Activated B cell treated with CpG ODN at 0.5 μM for 24 hours (primary cell): ENCODE data around the gene CPAMD8. TPM values are rescaled to one million over a fixed set of nuclear protein-coding genes. Genes with fewer than 3 reads are reported as not detected.
A peak's percentile ranks its signal among the peaks of the same experiment; 100 is the strongest.

ENCODE experiments used
- ATAC-seq: fragments of 200-7000 bp; cut with Tn5 transposase; one replicate; pipeline ENCODE4 v1.10.0; 2021; ENCODE audit warnings: low read depth, mild to moderate bottlenecking, moderate library complexity
- CTCF ChIA-PET: fragments of 350-600 bp; sonication (Branson Sonifier 250); formaldehyde crosslinking; loops from one replicate; lab custom pipeline; 2021; ENCODE audit warnings: antibody characterized with exemption; lab: Charles Lee
- POLR2A ChIA-PET: fragments of 350-600 bp; sonication (Branson Sonifier 250); formaldehyde crosslinking; loops from one replicate; lab custom pipeline; 2021; ENCODE audit warnings: antibody characterized with exemption; lab: Charles Lee
- DNase-seq: peaks from one replicate; pipeline ENCODE4 v3.0.0; 2022
- H3K27ac Mint-ChIP-seq: one replicate; pipeline ENCODE4 v1.8.0; 2020; ENCODE audit warnings: mixed read lengths
- H3K27me3 Mint-ChIP-seq: one replicate; pipeline ENCODE4 v1.8.0; 2021; ENCODE audit warnings: mixed read lengths
- H3K36me3 Mint-ChIP-seq: one replicate; pipeline ENCODE4 v1.8.0; 2021; ENCODE audit warnings: low read depth, mixed read lengths
- H3K4me1 Mint-ChIP-seq: one replicate; pipeline ENCODE4 v1.8.0; 2021; ENCODE audit warnings: mixed read lengths
- H3K4me3 Mint-ChIP-seq: one replicate; pipeline ENCODE4 v1.8.0; 2020; ENCODE audit warnings: mild to moderate bottlenecking, mixed read lengths
- H3K9me3 Mint-ChIP-seq: one replicate; pipeline ENCODE4 v1.8.0; 2020; ENCODE audit warnings: mixed read lengths
- CTCF ChIP-seq: fragments of 200-600 bp; IDR thresholded peaks from one replicate; pipeline ENCODE4 v1.8.0; 2022; ENCODE audit warnings: antibody characterized with exemption, mild to moderate bottlenecking
- intact Hi-C: fragments of 100-400 bp; cut with micrococcal nuclease; formaldehyde crosslinking; loops from one replicate; pipeline ENCODE4 v1.15.1; 2024
- total RNA-seq: library from RNA; stranded (reverse); gene quantifications from 2 replicates; pipeline ENCODE4 v1.2.3, GENCODE V29; 2022

Gene CPAMD8
- total RNA-seq, 1 donor from 2014 or later = 1.8 TPM

GRCh38 chr19:17054746-17055145 is 28.1 kb upstream of the CPAMD8 start:
- H3K27me3 Mint-ChIP-seq = no peaks in the 10 kb centered on the region
- no peaks in the 10 kb centered on the region for H3K4me1 Mint-ChIP-seq
- H3K4me3 Mint-ChIP-seq = no peak overlapping the region
- intact Hi-C loops = no loop called here
- DNase-seq = no peak
- H3K9me3 Mint-ChIP-seq = no peaks in the 10 kb centered on the region
- ChIA-PET POLR2A (no interaction called here), CTCF (no interaction called here)
- no peak for ATAC-seq
- TF ChIP-seq CTCF = no peak
- H3K27ac Mint-ChIP-seq = no peak overlapping the region
- H3K36me3 Mint-ChIP-seq = peaks cover 71% of the 10 kb centered on the region

GRCh38 chr19:17052439-17052838 is 25.8 kb upstream of the CPAMD8 start:
- no peak for TF ChIP-seq CTCF
- no peak for DNase-seq
- no peaks in the 10 kb centered on the region for H3K4me1 Mint-ChIP-seq
- ChIA-PET POLR2A (interaction anchor here (0.6 to 1.0 kb wide), 2 partner anchors 35 to 338 kb away, joined by 6 to 9 read pairs; no protein-coding TSS in a partner anchor), CTCF (interaction anchor here (0.6 to 2.1 kb wide), 7 partner anchors 140 to 1974 kb away, joined by 3 to 16 read pairs (median 8); no protein-coding TSS in a partner anchor)
- no peaks in the 10 kb centered on the region for H3K27me3 Mint-ChIP-seq
- no peaks in the 10 kb centered on the region for H3K9me3 Mint-ChIP-seq
- no peak overlapping the region for H3K4me3 Mint-ChIP-seq
- intact Hi-C loops = loop anchor here (1.0 kb wide), 3 partner anchors 216 to 338 kb away; no protein-coding TSS in a partner anchor
- H3K36me3 Mint-ChIP-seq = peaks cover 64% of the 10 kb centered on the region
- ATAC-seq = peak; percentile 28
- no peak overlapping the region for H3K27ac Mint-ChIP-seq

- no peak overlapping the region for H3K4me3 Mint-ChIP-seq
- ATAC-seq (no peak), DNase-seq (no peak)
- H3K4me1 Mint-ChIP-seq = no peaks in the 10 kb centered on the region
- no peaks in the 10 kb centered on the region for H3K27me3 Mint-ChIP-seq
- CTCF ChIA-PET = no interaction called here
- no peak for TF ChIP-seq CTCF
- H3K9me3 Mint-ChIP-seq = no peaks in the 10 kb centered on the region
- POLR2A ChIA-PET = interaction anchor here (0.5 kb wide), 1 partner anchor 898 kb away, joined by 5 read pairs; no protein-coding TSS in a partner anchor
- intact Hi-C loops = no loop called here
- no peak overlapping the region for H3K27ac Mint-ChIP-seq
- H3K36me3 Mint-ChIP-seq = peaks cover 54% of the 10 kb centered on the region
Measured at GRCh38 chr19:17049711-17050280, 23.2 kb upstream of the CPAMD8 start.

GRCh38 chr19:17048885-17049453 is 22.4 kb upstream of the CPAMD8 start:
- POLR2A ChIA-PET = no interaction called here
- TF ChIP-seq CTCF = no peak

GRCh38 chr19:17045907-17046502 is 19.4 kb upstream of the CPAMD8 start:
- no peak overlapping the region for H3K27ac Mint-ChIP-seq
- POLR2A ChIA-PET = no interaction called here
- H3K4me1 Mint-ChIP-seq = no peaks in the 10 kb centered on the region
- intact Hi-C loops = no loop called here
- no peak for TF ChIP-seq CTCF
- CTCF ChIA-PET = no interaction called here
- peaks cover 28% of the 10 kb centered on the region for H3K36me3 Mint-ChIP-seq
- no peaks in the 10 kb centered on the region for H3K9me3 Mint-ChIP-seq
- DNase-seq = no peak
- no peak overlapping the region for H3K4me3 Mint-ChIP-seq
- peaks cover 2% of the 10 kb centered on the region for H3K27me3 Mint-ChIP-seq
- no peak for ATAC-seq

More at GRCh38 chr19:17048885-17049453, 22.4 kb upstream of the CPAMD8 start:
- CTCF ChIA-PET = no interaction called here
- no peak for ATAC-seq
- Mint-ChIP-seq H3K4me1 (no peaks in the 10 kb centered on the region), H3K9me3 (no peaks in the 10 kb centered on the region), H3K4me3 (no peak overlapping the region), H3K27ac (no peak overlapping the region), H3K27me3 (no peaks in the 10 kb centered on the region), H3K36me3 (peaks cover 46% of the 10 kb centered on the region)
- intact Hi-C loops = no loop called here
- no peak for DNase-seq
